OCI-LY7 (cell line): Measurements from ENCODE around the gene STPG3. TPM values are rescaled to one million over a fixed set of nuclear protein-coding genes. Genes with fewer than 3 reads are reported as not detected.

ENCODE experiments used
- BruUV-seq: library from RNA; stranded (reverse); fragments of 400-500 nt; replicated peaks from 2 replicates; lab custom pipeline; 2021; lab: Mats Ljungman, UMichigan
- CTCF ChIA-PET: fragments of 300-600 bp; sonication (Branson Sonifier 250); formaldehyde crosslinking; loops from one replicate; lab custom pipeline; 2022; ENCODE audit warnings: antibody characterized with exemption; ENCODE audit not compliant: unreplicated experiment; lab: Charles Lee
- POLR2A ChIA-PET: fragments of 300-600 bp; sonication (Branson Sonifier 250); formaldehyde crosslinking; loops from one replicate; lab custom pipeline; 2022; ENCODE audit warnings: antibody characterized with exemption; lab: Charles Lee
- DNase-seq: peaks from one replicate; pipeline ENCODE4 v3.0.0-alpha.2; 2015; ENCODE audit warnings: low spot score
- H2AFZ ChIP-seq: fragments of 200-600 bp; sonication (generic), shearing (Covaris generic); 2 replicates; pipeline ENCODE4 v1.6.1; 2014; ENCODE audit warnings: mild to moderate bottlenecking, antibody characterized with exemption, low read length, moderate library complexity
- H3K27ac ChIP-seq: fragments of 200-600 bp; sonication (generic); 2 replicates; pipeline ENCODE4 v1.5.1; 2014; ENCODE audit warnings: mixed run types, low read depth, mild to moderate bottlenecking, moderate library complexity, low read length, inconsistent platforms; ENCODE audit not compliant: poor library complexity, severe bottlenecking
- H3K36me3 ChIP-seq: fragments of 200-600 bp; sonication (generic); 2 replicates; pipeline ENCODE4 v1.6.1; 2014; ENCODE audit warnings: mild to moderate bottlenecking, antibody characterized with exemption, low read length, moderate library complexity, mixed read lengths; ENCODE audit not compliant: insufficient read depth
- H3K4me1 ChIP-seq: fragments of 200-600 bp; sonication (generic); 2 replicates; pipeline ENCODE4 v1.5.1; 2014; ENCODE audit warnings: mild to moderate bottlenecking, low read length; ENCODE audit not compliant: insufficient read depth, poor library complexity, severe bottlenecking
- H3K4me2 ChIP-seq: fragments of 200-600 bp; sonication (generic); 2 replicates; pipeline ENCODE4 v1.6.1; 2014; ENCODE audit warnings: mild to moderate bottlenecking, low read length
- H3K4me3 ChIP-seq: fragments of 200-600 bp; sonication (generic); 2 replicates; pipeline ENCODE4 v1.5.1; 2014; ENCODE audit warnings: mild to moderate bottlenecking, low read depth, low read length; ENCODE audit not compliant: poor library complexity, severe bottlenecking
- H3K79me2 ChIP-seq: fragments of 200-600 bp; sonication (generic); 2 replicates; pipeline ENCODE4 v1.6.1; 2016; ENCODE audit warnings: low read depth, mild to moderate bottlenecking, low read length, moderate library complexity, mixed read lengths; ENCODE audit not compliant: insufficient read depth
- H3K9me2 ChIP-seq: fragments of 200-600 bp; sonication (generic); 2 replicates; pipeline ENCODE4 v1.6.1; 2016; ENCODE audit warnings: mild to moderate bottlenecking, low read length, mixed read lengths; ENCODE audit not compliant: insufficient read depth
- H3K9me3 ChIP-seq: fragments of 200-600 bp; sonication (generic); 2 replicates; pipeline ENCODE4 v1.6.1; 2014; ENCODE audit warnings: mild to moderate bottlenecking, mixed run types, low read length, mixed read lengths
- H4K20me1 ChIP-seq: fragments of 200-600 bp; sonication (generic); 2 replicates; pipeline ENCODE4 v1.6.1; 2014; ENCODE audit warnings: mild to moderate bottlenecking, antibody characterized with exemption, low read length, moderate library complexity, mixed read lengths; ENCODE audit not compliant: insufficient read depth
- EZH2phosphoT487 ChIP-seq: fragments of 200-600 bp; sonication (generic); IDR thresholded peaks from 2 replicates; pipeline ENCODE4 v1.6.1; 2018; ENCODE audit warnings: low read depth, borderline replicate concordance, mild to moderate bottlenecking, mixed run types, antibody characterized with exemption, low read length, moderate library complexity, mixed read lengths
- intact Hi-C: fragments of 100-400 bp; cut with micrococcal nuclease; formaldehyde crosslinking; loops from one replicate; pipeline ENCODE4 v1.10.0; 2022; ENCODE audit not compliant: unreplicated experiment
- total RNA-seq, 2 experiments: library from RNA; depleted of rRNA in 1 of 2; stranded (reverse); fragments of >200 nt in 1 of 2; shearing (Covaris generic) in 1 of 2; gene quantifications; 2 replicates each; pipeline ENCODE4 v1.2.3, GENCODE V29; 2014 to 2022
- TF ChIP-seq, protein P1 (sequence below): fragments of 200-600 bp; sonication (generic); conservative IDR thresholded peaks from 2 replicates; pipeline ENCODE4 v1.5.1; 2014; ENCODE audit warnings: mild to moderate bottlenecking, antibody characterized with exemption, low read length, moderate library complexity, mixed read lengths

STPG3 gene
- total RNA-seq, 2 experiments from 2014 or later, result 0.73 to 2.7 TPM

DNA sequence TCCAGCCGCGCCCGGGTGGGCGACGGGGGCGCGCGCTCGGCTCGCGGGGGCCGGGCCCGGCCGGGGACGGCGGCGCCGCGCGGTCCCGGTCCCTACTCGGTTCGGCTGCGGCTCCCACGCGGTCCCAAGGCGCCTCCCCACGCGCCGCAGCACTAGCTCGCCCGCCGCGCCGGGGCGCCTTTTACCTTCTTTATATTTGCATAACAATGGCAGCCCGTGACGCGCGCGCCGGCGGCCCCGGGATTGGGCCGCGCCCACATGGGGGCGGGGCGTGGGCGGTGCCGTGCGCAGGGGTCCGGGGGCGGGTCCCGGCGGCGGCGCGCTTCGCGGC lies 51.0 kb downstream of the STPG3 start, which contains the start of gene NRARP:
Gene NRARP, minus strand, starts transcription at position 154 of the 331 bp plus-strand sequence. CDS start 343 bp downstream, outside the sequence.
- Histone ChIP-seq H2AFZ (peak within 1 kb of the TSS; percentile 52), H3K9me3 (no peaks in the 10 kb centered on the region), H3K4me2 (peak within 1 kb of the TSS; percentile 60), H3K79me2 (no peaks in the 10 kb centered on the region), H3K9me2 (no peaks in the 10 kb centered on the region), H3K27ac (no peak within 1 kb of the TSS), H3K4me3 (peak within 1 kb of the TSS; percentile 60), H3K36me3 (no peaks in the 10 kb centered on the region), H4K20me1 (no peaks in the 10 kb centered on the region), H3K4me1 (peaks cover 51% of the 10 kb centered on the region)
- TF ChIP-seq, protein P1, sequence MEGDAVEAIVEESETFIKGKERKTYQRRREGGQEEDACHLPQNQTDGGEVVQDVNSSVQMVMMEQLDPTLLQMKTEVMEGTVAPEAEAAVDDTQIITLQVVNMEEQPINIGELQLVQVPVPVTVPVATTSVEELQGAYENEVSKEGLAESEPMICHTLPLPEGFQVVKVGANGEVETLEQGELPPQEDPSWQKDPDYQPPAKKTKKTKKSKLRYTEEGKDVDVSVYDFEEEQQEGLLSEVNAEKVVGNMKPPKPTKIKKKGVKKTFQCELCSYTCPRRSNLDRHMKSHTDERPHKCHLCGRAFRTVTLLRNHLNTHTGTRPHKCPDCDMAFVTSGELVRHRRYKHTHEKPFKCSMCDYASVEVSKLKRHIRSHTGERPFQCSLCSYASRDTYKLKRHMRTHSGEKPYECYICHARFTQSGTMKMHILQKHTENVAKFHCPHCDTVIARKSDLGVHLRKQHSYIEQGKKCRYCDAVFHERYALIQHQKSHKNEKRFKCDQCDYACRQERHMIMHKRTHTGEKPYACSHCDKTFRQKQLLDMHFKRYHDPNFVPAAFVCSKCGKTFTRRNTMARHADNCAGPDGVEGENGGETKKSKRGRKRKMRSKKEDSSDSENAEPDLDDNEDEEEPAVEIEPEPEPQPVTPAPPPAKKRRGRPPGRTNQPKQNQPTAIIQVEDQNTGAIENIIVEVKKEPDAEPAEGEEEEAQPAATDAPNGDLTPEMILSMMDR, result no peak
- no peak for TF ChIP-seq EZH2phosphoT487
- ChIA-PET POLR2A (interaction anchor here (1.1 kb wide), 1 partner anchor 120 kb away, joined by 3 read pairs; no protein-coding TSS in a partner anchor), CTCF (no interaction called here)
- peak; percentile 91 for DNase-seq
- intact Hi-C loops, result loop anchor here (5.0 kb wide), 1 partner anchor 145 kb away; no protein-coding TSS in a partner anchor
- BruUV-seq, result no TSS peak

DNA sequence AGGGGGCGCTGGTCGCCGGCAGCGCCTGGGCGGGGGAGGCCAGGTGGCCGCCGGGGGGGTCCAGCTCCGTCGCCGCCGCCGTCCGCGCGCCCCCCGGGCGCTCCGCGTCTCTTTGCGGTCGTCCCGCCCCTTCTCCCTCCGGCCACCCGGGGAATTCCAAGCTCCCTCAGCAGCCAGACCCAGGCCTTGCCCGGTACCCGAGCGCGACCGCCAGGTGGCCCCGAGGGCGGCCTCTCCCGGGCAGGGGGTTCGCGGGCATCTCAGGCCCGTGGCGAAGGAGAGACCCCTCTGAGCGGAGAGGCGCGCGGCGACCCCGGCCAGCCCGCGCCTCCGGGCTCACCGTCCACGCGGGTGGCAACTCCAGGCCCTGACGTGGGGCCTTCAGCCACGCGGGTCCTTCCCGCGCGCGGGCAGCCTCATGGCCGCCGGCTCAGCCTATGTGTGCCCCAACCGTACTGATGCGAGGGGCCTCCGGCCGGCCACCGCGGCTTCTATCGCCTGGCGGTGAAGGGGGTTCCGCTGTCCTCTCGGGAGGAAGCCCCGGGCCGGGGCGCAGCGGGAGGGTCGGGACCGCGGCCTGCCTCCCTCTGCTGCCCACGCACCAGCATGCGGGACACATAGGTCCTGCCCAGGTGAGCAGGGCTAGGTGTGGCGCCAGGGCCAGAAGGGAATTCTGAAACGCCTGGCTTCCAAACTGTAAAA lies 51.5 kb downstream of the STPG3 start:
- H3K9me3 ChIP-seq, result no peaks in the 10 kb centered on the region
- peak overlapping the region; percentile 60 for H3K4me2 ChIP-seq
- peak overlapping the region; percentile 60 for H3K4me3 ChIP-seq
- H4K20me1 ChIP-seq, result no peaks in the 10 kb centered on the region
- peaks cover 45% of the 10 kb centered on the region for H3K4me1 ChIP-seq
- TF ChIP-seq, protein P1, result peak; percentile 68
- TF ChIP-seq EZH2phosphoT487, result no peak
- no peaks in the 10 kb centered on the region for H3K79me2 ChIP-seq
- no peaks in the 10 kb centered on the region for H3K36me3 ChIP-seq
- no peak for DNase-seq
- BruUV-seq, result no TSS peak
- POLR2A ChIA-PET, result interaction anchor here (1.1 kb wide), 1 partner anchor 120 kb away, joined by 3 read pairs; no protein-coding TSS in a partner anchor
- CTCF ChIA-PET, result no interaction called here
- intact Hi-C loops, result loop anchor here (5.0 kb wide), 1 partner anchor 145 kb away; no protein-coding TSS in a partner anchor
- peak overlapping the region; percentile 52 for H2AFZ ChIP-seq
- H3K27ac ChIP-seq, result no peak overlapping the region
- H3K9me2 ChIP-seq, result no peaks in the 10 kb centered on the region

Other genes with a start within 250 kb of the STPG3 start
- gene ABCA2, start 223.0 kb upstream of the STPG3 start, total RNA-seq (2014; rRNA removed; shearing (Covaris generic)), result 2.4 and 4.1 TPM in 2 replicates
- 8.3 and 10.6 TPM in 2 replicates for gene ABCA2, start 223.0 kb upstream of the STPG3 start, total RNA-seq (2022)
- not detected in 2 replicates for gene FUT7, start 219.2 kb upstream of the STPG3 start, total RNA-seq (2014; rRNA removed; shearing (Covaris generic))
- 0.21 TPM in 1 of 2 replicates, not detected in the other for gene FUT7, start 219.2 kb upstream of the STPG3 start, total RNA-seq (2022)
- 0.21 and 0.32 TPM in 2 replicates for gene NPDC1, start 205.1 kb upstream of the STPG3 start, total RNA-seq (2014; rRNA removed; shearing (Covaris generic))
- gene NPDC1, start 205.1 kb upstream of the STPG3 start, total RNA-seq (2022), result 0.38 and 0.39 TPM in 2 replicates
- gene ENTPD2, start 197.2 kb upstream of the STPG3 start, total RNA-seq (2014; rRNA removed; shearing (Covaris generic)), result 0.16 TPM in 1 of 2 replicates, not detected in the other
- gene ENTPD2, start 197.2 kb upstream of the STPG3 start, total RNA-seq (2022), result not detected in 2 replicates
- 65.9 and 74.0 TPM in 2 replicates for gene SAPCD2, start 180.7 kb upstream of the STPG3 start, total RNA-seq (2014; rRNA removed; shearing (Covaris generic))
- gene SAPCD2, start 180.7 kb upstream of the STPG3 start, total RNA-seq (2022), result 51.4 and 57.2 TPM in 2 replicates
- gene UAP1L1, start 173.8 kb upstream of the STPG3 start, total RNA-seq (2014; rRNA removed; shearing (Covaris generic)), result 5.3 and 5.7 TPM in 2 replicates
- gene UAP1L1, start 173.8 kb upstream of the STPG3 start, total RNA-seq (2022), result 12.3 and 16.7 TPM in 2 replicates
- gene MAN1B1, start 164.3 kb upstream of the STPG3 start, total RNA-seq (2014; rRNA removed; shearing (Covaris generic)), result 22.5 and 32.7 TPM in 2 replicates
- gene MAN1B1, start 164.3 kb upstream of the STPG3 start, total RNA-seq (2022), result 38.8 and 43.4 TPM in 2 replicates
- 173 and 182 TPM in 2 replicates for gene DPP7, start 136.6 kb upstream of the STPG3 start, total RNA-seq (2014; rRNA removed; shearing (Covaris generic))
- gene DPP7, start 136.6 kb upstream of the STPG3 start, total RNA-seq (2022), result 154 TPM in 2 replicates
- gene GRIN1, start 112.1 kb upstream of the STPG3 start, total RNA-seq (2014; rRNA removed; shearing (Covaris generic)), result 0.06 TPM in 1 of 2 replicates, not detected in the other
- 0.15 and 0.55 TPM in 2 replicates for gene GRIN1, start 112.1 kb upstream of the STPG3 start, total RNA-seq (2022)
- gene LRRC26, start 81.2 kb upstream of the STPG3 start, total RNA-seq (2014; rRNA removed; shearing (Covaris generic)), result 0.21 TPM in 1 of 2 replicates, not detected in the other
- gene LRRC26, start 81.2 kb upstream of the STPG3 start, total RNA-seq (2022), result not detected in 2 replicates
- not detected in 2 replicates for gene TMEM210, start 79.2 kb upstream of the STPG3 start, total RNA-seq (2014; rRNA removed; shearing (Covaris generic))
- not detected in 2 replicates for gene TMEM210, start 79.2 kb upstream of the STPG3 start, total RNA-seq (2022)
- gene ANAPC2, start 62.7 kb upstream of the STPG3 start, total RNA-seq (2014; rRNA removed; shearing (Covaris generic)), result 34.8 and 38.6 TPM in 2 replicates
- 89.6 and 90.4 TPM in 2 replicates for gene ANAPC2, start 62.7 kb upstream of the STPG3 start, total RNA-seq (2022)
- 111 and 130 TPM in 2 replicates for gene SSNA1, start 62.6 kb upstream of the STPG3 start, total RNA-seq (2014; rRNA removed; shearing (Covaris generic))
- gene SSNA1, start 62.6 kb upstream of the STPG3 start, total RNA-seq (2022), result 71.0 and 75.1 TPM in 2 replicates
- gene TPRN, start 50.5 kb upstream of the STPG3 start, total RNA-seq (2014; rRNA removed; shearing (Covaris generic)), result 9.0 and 10.3 TPM in 2 replicates
- 15.3 and 15.9 TPM in 2 replicates for gene TPRN, start 50.5 kb upstream of the STPG3 start, total RNA-seq (2022)
- gene TMEM203, start 45.6 kb upstream of the STPG3 start, total RNA-seq (2014; rRNA removed; shearing (Covaris generic)), result 55.1 and 58.2 TPM in 2 replicates
- 39.0 and 42.9 TPM in 2 replicates for gene TMEM203, start 45.6 kb upstream of the STPG3 start, total RNA-seq (2022)
- 30.4 and 35.9 TPM in 2 replicates for gene NDOR1, start 45.6 kb upstream of the STPG3 start, total RNA-seq (2014; rRNA removed; shearing (Covaris generic))
- 61.3 and 61.9 TPM in 2 replicates for gene NDOR1, start 45.6 kb upstream of the STPG3 start, total RNA-seq (2022)
- gene RNF208, start 29.0 kb upstream of the STPG3 start, total RNA-seq (2014; rRNA removed; shearing (Covaris generic)), result 0.47 and 0.82 TPM in 2 replicates
- gene RNF208, start 29.0 kb upstream of the STPG3 start, total RNA-seq (2022), result 4.4 and 5.5 TPM in 2 replicates
- gene CYSRT1, start 26.1 kb upstream of the STPG3 start, total RNA-seq (2014; rRNA removed; shearing (Covaris generic)), result 1.1 and 1.7 TPM in 2 replicates
- 2.9 and 3.7 TPM in 2 replicates for gene CYSRT1, start 26.1 kb upstream of the STPG3 start, total RNA-seq (2022)
- gene RNF224, start 23.8 kb upstream of the STPG3 start, total RNA-seq (2014; rRNA removed; shearing (Covaris generic)), result 0.13 TPM in 1 of 2 replicates, not detected in the other
- 0.30 TPM in 1 of 2 replicates, not detected in the other for gene RNF224, start 23.8 kb upstream of the STPG3 start, total RNA-seq (2022)
- gene SLC34A3, start 20.4 kb upstream of the STPG3 start, total RNA-seq (2014; rRNA removed; shearing (Covaris generic)), result 0.15 TPM in 1 of 2 replicates, not detected in the other
- gene SLC34A3, start 20.4 kb upstream of the STPG3 start, total RNA-seq (2022), result not detected in 2 replicates
- 376 and 417 TPM in 2 replicates for gene TUBB4B, start 10.0 kb upstream of the STPG3 start, total RNA-seq (2014; rRNA removed; shearing (Covaris generic))
- 402 and 443 TPM in 2 replicates for gene TUBB4B, start 10.0 kb upstream of the STPG3 start, total RNA-seq (2022)
- 59.5 and 62.6 TPM in 2 replicates for gene NELFB, start 4.0 kb downstream of the STPG3 start, total RNA-seq (2014; rRNA removed; shearing (Covaris generic))
- gene NELFB, start 4.0 kb downstream of the STPG3 start, total RNA-seq (2022), result 74.8 and 76.1 TPM in 2 replicates
- gene TOR4A, start 26.4 kb downstream of the STPG3 start, total RNA-seq (2014; rRNA removed; shearing (Covaris generic)), result 11.6 and 11.7 TPM in 2 replicates
- gene TOR4A, start 26.4 kb downstream of the STPG3 start, total RNA-seq (2022), result 19.7 and 22.3 TPM in 2 replicates
- 6.9 TPM in 2 replicates for gene NRARP, start 51.0 kb downstream of the STPG3 start, total RNA-seq (2014; rRNA removed; shearing (Covaris generic))
- gene NRARP, start 51.0 kb downstream of the STPG3 start, total RNA-seq (2022), result 6.4 and 8.9 TPM in 2 replicates
- gene EXD3, start 171.9 kb downstream of the STPG3 start, total RNA-seq (2014; rRNA removed; shearing (Covaris generic)), result 14.2 and 27.0 TPM in 2 replicates
- gene EXD3, start 171.9 kb downstream of the STPG3 start, total RNA-seq (2022), result 20.8 and 27.0 TPM in 2 replicates
- gene NOXA1, start 172.1 kb downstream of the STPG3 start, total RNA-seq (2014; rRNA removed; shearing (Covaris generic)), result not detected in 2 replicates
- not detected in 2 replicates for gene NOXA1, start 172.1 kb downstream of the STPG3 start, total RNA-seq (2022)
- gene ENTPD8, start 190.1 kb downstream of the STPG3 start, total RNA-seq (2014; rRNA removed; shearing (Covaris generic)), result not detected in 2 replicates
- gene ENTPD8, start 190.1 kb downstream of the STPG3 start, total RNA-seq (2022), result not detected in 2 replicates
- gene NSMF, start 208.0 kb downstream of the STPG3 start, total RNA-seq (2014; rRNA removed; shearing (Covaris generic)), result 15.8 and 20.3 TPM in 2 replicates
- gene NSMF, start 208.0 kb downstream of the STPG3 start, total RNA-seq (2022), result 29.0 and 29.8 TPM in 2 replicates